ENCODE data around the gene SLC22A23.

DNA sequence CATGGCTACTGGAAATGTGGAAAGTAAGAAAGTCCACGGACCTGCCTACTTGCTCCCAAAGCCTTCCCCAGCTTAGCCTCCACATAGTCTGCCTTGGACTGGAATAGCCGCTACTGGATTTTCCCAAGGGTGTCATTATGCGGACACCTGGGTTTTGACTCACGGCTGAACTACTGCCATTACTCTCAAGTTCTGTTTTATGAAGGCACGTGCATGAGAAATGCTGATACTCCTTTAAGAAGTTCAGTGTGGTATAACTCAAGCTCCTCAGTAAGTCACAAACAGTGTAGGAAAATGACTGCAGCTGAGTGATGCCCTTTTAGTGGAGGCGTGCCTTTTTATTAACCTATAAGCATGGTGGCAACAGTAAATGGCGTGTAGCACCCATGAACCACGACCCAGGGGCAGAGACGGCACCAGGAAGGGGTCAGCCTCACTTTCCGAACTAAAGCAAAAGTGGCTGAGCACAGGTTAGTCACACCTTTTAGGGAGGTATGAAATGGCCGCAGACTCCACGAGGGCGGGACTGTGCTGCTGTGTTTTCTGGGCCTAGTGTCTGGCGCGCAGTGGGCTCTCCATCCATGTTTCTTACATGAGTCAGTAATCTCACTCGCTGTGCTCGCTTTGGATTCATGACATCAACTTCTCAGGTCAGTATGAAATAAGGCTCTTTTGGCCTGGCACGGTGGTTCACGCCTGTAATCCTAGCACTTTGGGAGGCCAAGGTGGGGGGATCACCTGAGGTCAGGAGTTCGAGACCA, 174.2 kb downstream of the SLC22A23 start:
- TF ChIP-seq CTCF (IDR thresholded peaks at IDR 0.05 in 4 of 5, conservative IDR thresholded peaks at IDR 0.05 in 1 of 5) = no peak
- TF ChIP-seq POLR2A (IDR thresholded peaks at IDR 0.05) = no peak

Data from gastrocnemius medialis (tissue), 4 donors.